ENCODE results near the gene ATP2B3.

DNA sequence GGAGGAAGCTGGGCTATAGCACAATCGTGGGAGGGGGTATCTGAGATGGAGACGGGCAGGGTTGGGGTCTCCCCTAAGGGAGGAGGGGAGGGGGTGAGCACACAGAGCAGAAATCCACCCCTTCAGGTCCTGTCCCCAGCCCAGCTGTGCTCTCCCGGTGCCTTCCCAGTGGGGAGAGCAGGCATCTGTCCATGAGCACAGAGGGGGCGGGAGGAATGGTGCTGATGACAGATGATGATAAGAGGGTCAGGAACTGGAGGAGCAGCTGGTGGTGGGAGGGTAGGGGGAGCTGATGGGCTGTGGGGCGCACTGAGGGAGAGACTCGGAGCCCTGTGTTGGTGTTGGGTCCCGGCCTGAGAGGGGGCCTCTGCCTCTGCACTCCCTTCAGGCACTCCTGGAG lies 8.6 kb downstream of the ATP2B3 start:
- TF ChIP-seq, protein P1, sequence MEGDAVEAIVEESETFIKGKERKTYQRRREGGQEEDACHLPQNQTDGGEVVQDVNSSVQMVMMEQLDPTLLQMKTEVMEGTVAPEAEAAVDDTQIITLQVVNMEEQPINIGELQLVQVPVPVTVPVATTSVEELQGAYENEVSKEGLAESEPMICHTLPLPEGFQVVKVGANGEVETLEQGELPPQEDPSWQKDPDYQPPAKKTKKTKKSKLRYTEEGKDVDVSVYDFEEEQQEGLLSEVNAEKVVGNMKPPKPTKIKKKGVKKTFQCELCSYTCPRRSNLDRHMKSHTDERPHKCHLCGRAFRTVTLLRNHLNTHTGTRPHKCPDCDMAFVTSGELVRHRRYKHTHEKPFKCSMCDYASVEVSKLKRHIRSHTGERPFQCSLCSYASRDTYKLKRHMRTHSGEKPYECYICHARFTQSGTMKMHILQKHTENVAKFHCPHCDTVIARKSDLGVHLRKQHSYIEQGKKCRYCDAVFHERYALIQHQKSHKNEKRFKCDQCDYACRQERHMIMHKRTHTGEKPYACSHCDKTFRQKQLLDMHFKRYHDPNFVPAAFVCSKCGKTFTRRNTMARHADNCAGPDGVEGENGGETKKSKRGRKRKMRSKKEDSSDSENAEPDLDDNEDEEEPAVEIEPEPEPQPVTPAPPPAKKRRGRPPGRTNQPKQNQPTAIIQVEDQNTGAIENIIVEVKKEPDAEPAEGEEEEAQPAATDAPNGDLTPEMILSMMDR (IDR thresholded peaks at IDR 0.05): no peak
- no peak for TF ChIP-seq POLR2AphosphoS5 (IDR thresholded peaks at IDR 0.05; ENCODE audit: insufficient read depth in 1 of 2, low read depth in 1 of 2)
